Pancreas (tissue), 10 donors: Measurements from ENCODE around the gene GTF2A1L. TPM values are rescaled to one million over a fixed set of nuclear protein-coding genes. Genes with fewer than 3 reads are reported as not detected.

Experiments used
- ATAC-seq, 4 donors: fragments of 200-7000 bp; cut with Tn5 transposase; one replicate each; pipeline versions ENCODE4 v1.8.0 to v1.9.1; 2020; ENCODE audit warnings: mild to moderate bottlenecking in 4 of 4, moderate library complexity in 4 of 4
- DNase-seq, 6 donors: peaks; one replicate each; pipeline ENCODE4 v3.0.0-alpha.2; 2020
- FAIRE-seq: peaks from 2 replicates; lab custom pipeline; 2012; peaks lifted over from hg19 to GRCh38; lab: Jason Lieb, UNC
- H3K27ac ChIP-seq, 4 donors: fragments of 200-600 bp; sonication (generic); 1 replicate in 3 of 4; 2 replicates in 1 of 4; pipeline versions ENCODE4 v1.5.0 to v1.8.0; 2020
- H3K27me3 ChIP-seq, 4 donors: fragments of 200-600 bp; one replicate each; pipeline ENCODE4 v1.8.0; 2021
- H3K36me3 ChIP-seq, 3 donors: fragments of 200-600 bp; sonication (generic) in 1 of 3; one replicate each; pipeline versions ENCODE4 v1.5.0 to v1.8.0; 2020 to 2021
- H3K4me1 ChIP-seq, 3 donors: fragments of 200-600 bp; one replicate each; pipeline ENCODE4 v1.8.0; 2021
- H3K4me3 ChIP-seq, 4 donors: fragments of 200-600 bp; sonication (generic) in 2 of 4; one replicate each; pipeline versions ENCODE4 v1.5.0 to v1.8.0; 2020 to 2021
- H3K9me3 ChIP-seq, 4 donors: fragments of 200-600 bp; one replicate each; pipeline ENCODE4 v1.8.0; 2021
- CTCF ChIP-seq, 4 donors: fragments of 200-600 bp; sonication (generic) in 3 of 4; IDR thresholded peaks; one replicate each; pipeline versions ENCODE4 v1.5.0 to v1.8.0; 2021; ENCODE audit warnings: antibody characterized with exemption in 4 of 4
- WGBS, 2 donors: extraction: QIAGEN DNeasy Blood & Tissue Kit; methylation state at CpG; one replicate each; pipeline ENCODE4 v1.1.7; 2013; 5-methylcytosine and 5-hydroxymethylcytosine counted together
- intact Hi-C, 3 donors: fragments of 100-400 bp; cut with DNase I; formaldehyde crosslinking; loops; one replicate each; pipeline versions ENCODE4 v1.11.1 to v1.14.2; 2022
- polyA plus RNA-seq, 2 donors: library from polyadenylated mRNA; stranded (reverse); fragments of 200-250 nt; gene quantifications; one replicate each; pipeline ENCODE4 v1.2.3, GENCODE V29; 2013
- total RNA-seq, 6 donors: library from RNA; stranded (reverse); fragmentation: NEBNext Ultra II Directional in 4 of 6; extraction: Animal tissue kit (Norgen Biotek cat#: 25700) in 4 of 6; gene quantifications; one replicate each; pipeline versions ENCODE4 v1.2.1 to v1.2.4, GENCODE V29; 2021 to 2023
- donor health status: healthy with polysubstance abuse.
- donor health status: DM: no; HTN: no; CAD: no; lungs with moderate emphysema.
- donor health status: DM: no; HTN: no; CAD: no.
- donor health status: control.
- donor health status: control.
- donor health status: Bipolar disorder and iron deficiency.
- donor health status: DM: yes; HTN: yes; CAD: no.
- donor health status: DM: no; HTN: no; CAD: no.
- donor health status: DM: no; HTN: no; CAD: no.
- donor health status: DM: yes; HTN: yes; CAD: no.

The GTF2A1L gene
- total and polyA plus RNA-seq, 8 donors = 0.17 to 0.42 TPM; not detected in 6

DNA sequence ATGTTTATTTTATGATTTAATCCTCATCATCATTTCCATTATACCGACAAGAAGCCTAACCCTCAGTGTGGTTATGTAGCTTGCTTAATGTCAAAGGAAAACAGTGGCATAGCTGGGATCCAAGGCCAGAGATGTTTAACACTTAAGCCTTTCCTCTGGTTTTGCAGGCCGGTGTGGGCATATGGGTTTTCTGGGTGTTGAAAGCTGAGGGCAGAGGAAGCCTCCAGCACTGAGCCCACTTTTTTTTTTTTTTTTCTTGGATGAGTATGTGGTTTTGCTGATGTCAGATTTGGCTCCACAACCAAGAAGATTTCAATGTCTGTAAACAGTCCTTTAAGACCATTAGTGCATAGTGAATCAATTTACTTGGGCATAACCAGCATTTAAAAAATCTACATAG, 96.6 kb downstream of the GTF2A1L start:
- Histone ChIP-seq H3K27me3 (no peaks in the 10 kb centered on the region), H3K9me3 (no peaks in the 10 kb centered on the region), H3K4me1 (no peaks in the 10 kb centered on the region), H3K4me3 (no peak overlapping the region), H3K27ac (no peak overlapping the region), H3K36me3 (no peaks in the 10 kb centered on the region)
- WGBS, 2 donors = 49 to 52% methylated on average over 2 of the region's 2 CpGs
- FAIRE-seq = no peak
- no peak for DNase-seq
- intact Hi-C loops = no loop called here
- no peak for TF ChIP-seq CTCF (IDR thresholded peaks at IDR 0.05)
- ATAC-seq = no peak

DNA sequence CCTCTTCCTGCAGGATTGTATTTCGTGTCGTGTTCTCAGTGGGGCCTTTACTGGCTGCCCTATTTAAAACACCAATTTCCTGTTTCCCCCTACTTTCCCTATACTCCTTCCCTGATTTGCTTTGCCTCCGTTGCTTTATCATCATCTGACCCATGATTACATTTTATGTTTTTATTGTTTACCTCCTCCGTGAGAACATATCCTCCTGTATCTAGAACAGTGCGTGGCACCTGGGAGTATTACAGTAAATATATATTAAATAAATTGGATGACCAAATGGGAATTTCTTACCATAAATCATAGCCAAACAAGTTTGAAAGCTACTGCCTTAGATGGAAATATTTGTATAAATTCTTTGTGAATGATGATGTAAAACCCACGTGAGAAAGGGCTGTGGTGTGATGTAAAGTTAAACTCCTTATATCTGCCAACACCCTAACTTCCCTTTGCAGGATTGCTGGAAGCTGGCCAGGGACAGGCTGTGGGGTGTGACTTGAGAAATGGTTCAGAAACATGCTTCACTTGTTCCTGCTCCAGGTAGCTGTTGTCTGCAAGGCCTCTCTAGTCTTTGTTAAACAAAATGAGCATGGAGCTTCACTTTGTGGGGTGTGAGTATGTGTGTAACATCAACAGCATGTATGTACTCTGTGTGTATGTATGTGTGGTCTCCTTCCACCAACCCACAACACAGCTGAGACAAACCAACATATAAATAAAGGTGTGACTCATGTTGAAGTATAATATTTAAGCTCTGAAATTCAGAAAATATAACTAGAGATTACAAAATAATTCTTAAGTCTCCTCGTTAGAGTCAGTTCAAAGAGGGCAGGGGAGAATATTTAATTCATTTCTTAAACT, 97.6 kb downstream of the GTF2A1L start:
- Histone ChIP-seq H3K27me3 (no peaks in the 10 kb centered on the region), H3K36me3 (no peaks in the 10 kb centered on the region), H3K9me3 (no peaks in the 10 kb centered on the region), H3K27ac (no peak overlapping the region), H3K4me1 (no peaks in the 10 kb centered on the region), H3K4me3 (no peak overlapping the region)
- TF ChIP-seq CTCF (IDR thresholded peaks at IDR 0.05) = no peak
- WGBS, 2 donors = 47 to 66% methylated on average over 7 of the region's 7 CpGs
- intact Hi-C loops = no loop called here
- FAIRE-seq = no peak
- no peak for ATAC-seq
- peak in 1 of 6 donors; percentile 19 for DNase-seq

DNA sequence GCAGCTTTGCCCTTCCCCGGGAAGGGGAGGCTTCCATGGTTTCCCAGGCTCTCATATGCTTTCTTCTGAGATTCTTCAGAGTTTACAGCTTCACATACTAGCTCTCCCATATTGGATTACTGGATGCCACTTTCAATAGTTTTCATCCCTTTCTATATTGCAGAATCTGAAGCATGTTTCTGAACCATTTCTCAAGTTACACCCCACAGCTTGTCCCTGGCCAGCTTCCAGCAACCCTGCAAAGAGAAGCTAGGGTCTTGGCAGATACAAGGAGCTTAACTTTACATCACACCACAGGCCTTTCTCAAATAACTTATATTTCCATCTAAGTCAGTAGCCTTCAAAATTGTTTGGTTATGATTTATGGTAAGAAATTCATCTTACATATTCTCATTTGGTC, 98.3 kb downstream of the GTF2A1L start:
- Histone ChIP-seq H3K36me3 (no peaks in the 10 kb centered on the region), H3K4me1 (no peaks in the 10 kb centered on the region), H3K27me3 (no peaks in the 10 kb centered on the region), H3K9me3 (no peaks in the 10 kb centered on the region), H3K27ac (no peak overlapping the region), H3K4me3 (no peak overlapping the region)
- DNase-seq (no peak), FAIRE-seq (no peak), ATAC-seq (no peak)
- no peak for TF ChIP-seq CTCF (IDR thresholded peaks at IDR 0.05)
- intact Hi-C loops = no loop called here
- 59 to 73% methylated on average over 1 of the region's 1 CpG for WGBS, 2 donors

DNA sequence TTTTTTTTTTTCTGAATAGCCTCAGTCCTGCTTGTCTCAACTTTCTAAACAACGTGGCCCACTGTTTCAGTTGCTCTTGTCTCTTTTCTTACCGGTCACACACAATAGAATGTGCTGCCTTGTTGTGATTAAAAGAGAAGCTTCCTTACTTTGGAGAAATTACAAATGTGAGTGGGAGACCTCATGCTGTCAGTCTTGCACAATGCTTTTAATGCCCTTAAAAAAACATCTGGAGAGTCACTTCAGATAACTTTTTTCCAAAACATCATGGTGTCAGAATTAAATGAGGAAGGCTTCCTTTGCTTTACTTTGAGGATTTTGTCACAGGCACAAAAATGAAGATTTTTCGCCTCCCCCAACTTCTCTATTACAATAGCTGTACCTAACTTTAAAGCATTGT, 100.2 kb downstream of the GTF2A1L start:
- Histone ChIP-seq H3K9me3 (no peaks in the 10 kb centered on the region), H3K27ac (no peak overlapping the region), H3K4me3 (no peak overlapping the region), H3K27me3 (no peaks in the 10 kb centered on the region), H3K36me3 (no peaks in the 10 kb centered on the region), H3K4me1 (no peaks in the 10 kb centered on the region)
- DNase-seq = no peak
- intact Hi-C loops = no loop called here
- no peak for FAIRE-seq
- no peak for TF ChIP-seq CTCF (IDR thresholded peaks at IDR 0.05)
- ATAC-seq = no peak
- 45 to 51% methylated on average over 3 of the region's 3 CpGs for WGBS, 2 donors
